Endothelial cell of umbilical vein (primary cell): ENCODE measurements around the gene MYH9. TPM values are rescaled to one million over a fixed set of nuclear protein-coding genes. Genes with fewer than 3 reads are reported as not detected.

ENCODE experiments used
- BruUV-seq: library from RNA; stranded (reverse); fragments of 400-500 nt; replicated peaks from 2 replicates; lab custom pipeline; 2021; lab: Mats Ljungman, UMichigan
- CTCF ChIA-PET: fragments of 300-600, 350-600 bp; sonication (Branson Sonifier 250); formaldehyde crosslinking; loops from one replicate; lab custom pipeline; 2021; ENCODE audit warnings: antibody characterized with exemption, inconsistent platforms; lab: Charles Lee
- POLR2A ChIA-PET: fragments of 300-600, 350-600 bp; sonication (Branson Sonifier 250); formaldehyde crosslinking; loops from one replicate; lab custom pipeline; 2021; ENCODE audit warnings: antibody characterized with exemption, inconsistent platforms; lab: Charles Lee
- DNase-seq: peaks from one replicate; pipeline ENCODE4 v3.0.0-alpha.2; 2011; ENCODE audit warnings: low read depth, low spot score
- FAIRE-seq: peaks from 2 replicates; lab custom pipeline; 2011; peaks lifted over from hg19 to GRCh38; lab: Jason Lieb, UNC
- H2AFZ ChIP-seq: 2 replicates; pipeline ENCODE4 v1.6.0; 2012; ENCODE audit warnings: low read depth, low read length, control low read depth, inconsistent platforms
- H3K27ac ChIP-seq: 2 replicates; pipeline ENCODE4 v1.5.1; 2011; ENCODE audit warnings: low read depth, mild to moderate bottlenecking, control low read depth, low read length, moderate library complexity; ENCODE audit not compliant: insufficient read depth
- H3K27me3 ChIP-seq, 2 experiments: 2 replicates each; pipeline versions ENCODE4 v1.6.0 to v1.6.1; 2011; ENCODE audit warnings: low read length in 2 of 2, mixed read lengths in 1 of 2; ENCODE audit not compliant: control insufficient read depth in 2 of 2, insufficient read depth in 2 of 2
- H3K36me3 ChIP-seq, 2 experiments: 2 replicates in 1 of 2; 3 replicates in 1 of 2; pipeline ENCODE4 v1.5.1; 2011; ENCODE audit warnings: low read length in 2 of 2, mild to moderate bottlenecking in 1 of 2, moderate library complexity in 1 of 2; ENCODE audit not compliant: control insufficient read depth in 2 of 2, insufficient read depth in 2 of 2; ENCODE audit errors: extremely low read depth in 1 of 2
- H3K4me1 ChIP-seq: 3 replicates; pipeline ENCODE4 v1.5.1; 2011; ENCODE audit warnings: mild to moderate bottlenecking, low read length; ENCODE audit not compliant: control insufficient read depth, insufficient read depth; ENCODE audit errors: extremely low read depth
- H3K4me2 ChIP-seq: 2 replicates; pipeline ENCODE4 v1.6.1; 2011; ENCODE audit warnings: low read length, control low read depth, mixed read lengths; ENCODE audit not compliant: insufficient read depth
- H3K4me3 ChIP-seq, 3 experiments: fragments of 200-600 bp in 1 of 3; sonication (generic), shearing (Covaris generic) in 1 of 3; replicated peaks in 1 of 3; 2 replicates each; pipeline ENCODE4 v1.5.1; 2011 to 2016; ENCODE audit warnings: control low read depth in 3 of 3, low read length in 3 of 3, mild to moderate bottlenecking in 2 of 3, inconsistent platforms in 1 of 3, low read depth in 1 of 3, moderate library complexity in 1 of 3; ENCODE audit not compliant: insufficient read depth in 1 of 3
- H3K79me2 ChIP-seq: 2 replicates; pipeline ENCODE4 v1.6.0; 2012; ENCODE audit warnings: low read length, inconsistent platforms; ENCODE audit not compliant: control insufficient read depth, insufficient read depth
- H3K9ac ChIP-seq: replicated peaks from 2 replicates; pipeline ENCODE3; 2011; ENCODE audit warnings: low read length, control low read depth; ENCODE audit not compliant: insufficient read depth; ENCODE audit errors: extremely low read depth
- H3K9me1 ChIP-seq: replicated peaks from 3 replicates; pipeline ENCODE4 v1.6.0; 2011; ENCODE audit warnings: mild to moderate bottlenecking, low read length; ENCODE audit not compliant: control insufficient read depth, insufficient read depth; ENCODE audit errors: extremely low read depth
- H3K9me3 ChIP-seq: replicated peaks from 2 replicates; pipeline ENCODE4 v1.5.1; 2012; ENCODE audit warnings: low read length, inconsistent platforms; ENCODE audit not compliant: control insufficient read depth, insufficient read depth
- H4K20me1 ChIP-seq: replicated peaks from 2 replicates; pipeline ENCODE3; 2011; ENCODE audit warnings: mild to moderate bottlenecking, low read length; ENCODE audit not compliant: control insufficient read depth, insufficient read depth; ENCODE audit errors: extremely low read depth
- EZH2 ChIP-seq: IDR thresholded peaks from 2 replicates; pipeline ENCODE4 v1.6.1; 2012; ENCODE audit warnings: borderline replicate concordance, low read depth, mild to moderate bottlenecking, moderate library complexity, low read length, inconsistent platforms; ENCODE audit not compliant: severe bottlenecking
- FOS ChIP-seq: IDR thresholded peaks from 2 replicates; pipeline ENCODE4 v1.6.1; 2011; ENCODE audit warnings: mild to moderate bottlenecking, low read length, moderate library complexity, borderline replicate concordance; ENCODE audit not compliant: insufficient read depth
- GATA2 ChIP-seq: IDR thresholded peaks from 2 replicates; pipeline ENCODE4 v1.7.0; 2011; ENCODE audit warnings: low read depth, mild to moderate bottlenecking, moderate library complexity, mixed read lengths, low read length; ENCODE audit not compliant: insufficient read length, insufficient read depth
- JUN ChIP-seq: IDR thresholded peaks from 2 replicates; pipeline ENCODE4 v1.6.1; 2011; ENCODE audit warnings: borderline replicate concordance, low read depth; ENCODE audit not compliant: insufficient read length, insufficient read depth
- MYC ChIP-seq: IDR thresholded peaks from one replicate; pipeline ENCODE4 v1.6.1; 2011; ENCODE audit warnings: mild to moderate bottlenecking, low read depth, low read length
- POLR2A ChIP-seq: IDR thresholded peaks from 2 replicates; pipeline ENCODE4 v1.6.1; 2012; ENCODE audit warnings: low read depth, mild to moderate bottlenecking, control low read depth, low read length
- POLR2AphosphoS5 ChIP-seq: IDR thresholded peaks from 2 replicates; pipeline ENCODE4 v1.6.1; 2012; ENCODE audit warnings: low read depth, mild to moderate bottlenecking, control low read depth, low read length, moderate library complexity; ENCODE audit not compliant: insufficient read depth
- dilution Hi-C: fragments of 300-500 bp; cut with MboI; formaldehyde crosslinking; loops from one replicate; pipeline ENCODE4 v1.15.0; 2019; ENCODE audit warnings: low sequenced_read_pairs; ENCODE audit not compliant: extremely low pct_ligation_motif_present
- intact Hi-C: fragments of 100-400 bp; cut with micrococcal nuclease; formaldehyde crosslinking; loops from one replicate; pipeline ENCODE4 v1.10.0; 2022
- polyA plus RNA-seq, 4 experiments: library from polyadenylated mRNA; depleted of rRNA in 3 of 4; stranded (reverse) in 3 of 4; unstranded in 1 of 4; fragments of >200 nt; gene quantifications; 2 replicates each; pipeline versions ENCODE4 v1.2.1 to v1.2.3, GENCODE V29; 2011 to 2012; ENCODE audit warnings: missing spikeins in 1 of 4
- total RNA-seq: library from RNA; stranded (reverse); gene quantifications from 2 replicates; pipeline ENCODE4 v1.2.3, GENCODE V29; 2021
- TF ChIP-seq, protein P1 (sequence below): IDR thresholded peaks from 2 replicates; pipeline ENCODE4 v1.6.1; 2011; ENCODE audit not compliant: insufficient read depth, insufficient read length
- TF ChIP-seq, protein P2 (sequence below), 2 donors: IDR thresholded peaks; 1 replicate in 1 of 2; 2 replicates in 1 of 2; pipeline ENCODE4 v1.5.1; 2011; ENCODE audit warnings: low read length in 2 of 2, mild to moderate bottlenecking in 2 of 2, moderate library complexity in 2 of 2, control low read depth in 1 of 2, inconsistent platforms in 1 of 2, low read depth in 1 of 2; ENCODE audit not compliant: insufficient read depth in 1 of 2; ENCODE audit errors: extremely low read depth in 1 of 2

Gene MYH9
- total and polyA plus RNA-seq, 2 donors (not counting 3 experiments of a cell fraction or from before 2014, with no cell fraction given) = 188 to 1,413 TPM

DNA sequence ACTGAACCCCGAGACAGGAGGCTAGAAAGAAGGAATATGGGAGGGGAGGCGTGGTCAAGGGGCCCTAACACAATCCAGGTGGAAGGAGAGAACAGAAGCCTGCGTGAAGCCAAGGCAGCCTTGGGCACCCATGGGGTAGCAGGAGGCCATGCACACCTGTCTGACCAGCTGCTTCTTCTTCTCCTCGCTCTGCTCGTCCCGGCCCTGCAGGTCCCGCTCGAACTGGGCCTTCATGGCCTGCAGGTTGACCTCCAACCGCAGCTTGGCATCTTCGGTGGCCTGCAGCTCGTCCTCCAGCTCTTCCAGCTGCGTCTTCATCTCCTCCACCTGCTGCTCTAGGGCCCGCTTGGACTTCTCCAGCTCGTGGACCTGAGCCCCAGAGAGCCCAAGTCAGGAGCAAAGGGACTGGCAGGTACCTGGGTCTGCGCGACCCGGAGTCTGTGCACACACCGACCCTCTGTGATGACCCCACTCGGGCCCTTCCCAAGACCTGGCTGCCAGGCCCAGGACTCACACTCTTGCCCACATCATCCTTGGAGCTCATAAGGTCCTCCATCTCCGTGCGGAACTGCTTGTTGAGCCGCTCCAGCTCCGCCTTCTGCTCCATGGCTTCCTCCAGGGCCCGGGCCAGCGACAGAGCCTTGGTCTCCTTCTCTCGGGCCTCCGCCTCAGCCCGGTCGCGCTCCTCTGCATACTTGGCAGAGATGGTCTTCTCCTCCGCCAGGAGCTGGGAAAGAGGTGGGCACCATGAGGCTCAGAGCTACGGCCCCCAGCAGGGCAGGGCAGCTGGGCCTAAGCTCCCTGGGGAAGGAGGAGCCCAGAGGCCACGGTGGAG, 99.0 kb downstream of the MYH9 start:
- CTCF ChIA-PET = interaction anchor here (1.1 to 1.5 kb wide), 3 partner anchors 11 to 182 kb away, joined by 3 to 4 read pairs (median 3); no protein-coding TSS in a partner anchor
- Histone ChIP-seq H3K4me3 (no peak overlapping the region), H3K36me3 (peaks cover 69 to 81% of the 10 kb centered on the region in 2 experiments), H2AFZ (no peak overlapping the region), H3K4me2 (no peak overlapping the region), H3K9me1 (no peaks in the 10 kb centered on the region), H3K27me3 (no peaks in the 10 kb centered on the region), H3K9me3 (no peaks in the 10 kb centered on the region), H4K20me1 (no peaks in the 10 kb centered on the region), H3K27ac (no peak overlapping the region), H3K79me2 (peaks cover 12% of the 10 kb centered on the region), H3K9ac (no peak overlapping the region), H3K4me1 (no peaks in the 10 kb centered on the region)
- intact Hi-C loops (no loop called here), dilution Hi-C loops (no loop called here)
- no peak for FAIRE-seq
- DNase-seq = no peak
- TSS peak; percentile 77 for BruUV-seq
- POLR2A ChIA-PET = no interaction called here
- no peak for TF ChIP-seq MYC
- TF ChIP-seq, protein P1, sequence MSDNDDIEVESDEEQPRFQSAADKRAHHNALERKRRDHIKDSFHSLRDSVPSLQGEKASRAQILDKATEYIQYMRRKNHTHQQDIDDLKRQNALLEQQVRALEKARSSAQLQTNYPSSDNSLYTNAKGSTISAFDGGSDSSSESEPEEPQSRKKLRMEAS = no peak
- TF ChIP-seq, protein P2, sequence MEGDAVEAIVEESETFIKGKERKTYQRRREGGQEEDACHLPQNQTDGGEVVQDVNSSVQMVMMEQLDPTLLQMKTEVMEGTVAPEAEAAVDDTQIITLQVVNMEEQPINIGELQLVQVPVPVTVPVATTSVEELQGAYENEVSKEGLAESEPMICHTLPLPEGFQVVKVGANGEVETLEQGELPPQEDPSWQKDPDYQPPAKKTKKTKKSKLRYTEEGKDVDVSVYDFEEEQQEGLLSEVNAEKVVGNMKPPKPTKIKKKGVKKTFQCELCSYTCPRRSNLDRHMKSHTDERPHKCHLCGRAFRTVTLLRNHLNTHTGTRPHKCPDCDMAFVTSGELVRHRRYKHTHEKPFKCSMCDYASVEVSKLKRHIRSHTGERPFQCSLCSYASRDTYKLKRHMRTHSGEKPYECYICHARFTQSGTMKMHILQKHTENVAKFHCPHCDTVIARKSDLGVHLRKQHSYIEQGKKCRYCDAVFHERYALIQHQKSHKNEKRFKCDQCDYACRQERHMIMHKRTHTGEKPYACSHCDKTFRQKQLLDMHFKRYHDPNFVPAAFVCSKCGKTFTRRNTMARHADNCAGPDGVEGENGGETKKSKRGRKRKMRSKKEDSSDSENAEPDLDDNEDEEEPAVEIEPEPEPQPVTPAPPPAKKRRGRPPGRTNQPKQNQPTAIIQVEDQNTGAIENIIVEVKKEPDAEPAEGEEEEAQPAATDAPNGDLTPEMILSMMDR (IDR thresholded peaks at IDR 0.05; ENCODE audit: extremely low read depth in 1 of 2, insufficient read depth in 1 of 2, low read depth in 1 of 2, low read length in 2 of 2) = no peak
- TF ChIP-seq POLR2AphosphoS5 = no peak
- no peak for TF ChIP-seq FOS
- no peak for TF ChIP-seq EZH2
- no peak for TF ChIP-seq POLR2A
- no peak for TF ChIP-seq GATA2
- TF ChIP-seq JUN = no peak
